ENCODE data around the gene ALPL.

ALPL gene

GRCh38 chr1:21605012-21605715, 95.9 kb downstream of the ALPL start:
- DNase-seq (ENCODE audit: low read depth): no peak
- TF ChIP-seq, protein P1, sequence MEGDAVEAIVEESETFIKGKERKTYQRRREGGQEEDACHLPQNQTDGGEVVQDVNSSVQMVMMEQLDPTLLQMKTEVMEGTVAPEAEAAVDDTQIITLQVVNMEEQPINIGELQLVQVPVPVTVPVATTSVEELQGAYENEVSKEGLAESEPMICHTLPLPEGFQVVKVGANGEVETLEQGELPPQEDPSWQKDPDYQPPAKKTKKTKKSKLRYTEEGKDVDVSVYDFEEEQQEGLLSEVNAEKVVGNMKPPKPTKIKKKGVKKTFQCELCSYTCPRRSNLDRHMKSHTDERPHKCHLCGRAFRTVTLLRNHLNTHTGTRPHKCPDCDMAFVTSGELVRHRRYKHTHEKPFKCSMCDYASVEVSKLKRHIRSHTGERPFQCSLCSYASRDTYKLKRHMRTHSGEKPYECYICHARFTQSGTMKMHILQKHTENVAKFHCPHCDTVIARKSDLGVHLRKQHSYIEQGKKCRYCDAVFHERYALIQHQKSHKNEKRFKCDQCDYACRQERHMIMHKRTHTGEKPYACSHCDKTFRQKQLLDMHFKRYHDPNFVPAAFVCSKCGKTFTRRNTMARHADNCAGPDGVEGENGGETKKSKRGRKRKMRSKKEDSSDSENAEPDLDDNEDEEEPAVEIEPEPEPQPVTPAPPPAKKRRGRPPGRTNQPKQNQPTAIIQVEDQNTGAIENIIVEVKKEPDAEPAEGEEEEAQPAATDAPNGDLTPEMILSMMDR (IDR thresholded peaks at IDR 0.05; ENCODE audit: control insufficient read depth, insufficient read depth, low read depth, low read length, missing control alignments): no peak
- H3K4me3 ChIP-seq (ENCODE audit: control insufficient read depth, low read depth, low read length): no peak overlapping the region

DNA sequence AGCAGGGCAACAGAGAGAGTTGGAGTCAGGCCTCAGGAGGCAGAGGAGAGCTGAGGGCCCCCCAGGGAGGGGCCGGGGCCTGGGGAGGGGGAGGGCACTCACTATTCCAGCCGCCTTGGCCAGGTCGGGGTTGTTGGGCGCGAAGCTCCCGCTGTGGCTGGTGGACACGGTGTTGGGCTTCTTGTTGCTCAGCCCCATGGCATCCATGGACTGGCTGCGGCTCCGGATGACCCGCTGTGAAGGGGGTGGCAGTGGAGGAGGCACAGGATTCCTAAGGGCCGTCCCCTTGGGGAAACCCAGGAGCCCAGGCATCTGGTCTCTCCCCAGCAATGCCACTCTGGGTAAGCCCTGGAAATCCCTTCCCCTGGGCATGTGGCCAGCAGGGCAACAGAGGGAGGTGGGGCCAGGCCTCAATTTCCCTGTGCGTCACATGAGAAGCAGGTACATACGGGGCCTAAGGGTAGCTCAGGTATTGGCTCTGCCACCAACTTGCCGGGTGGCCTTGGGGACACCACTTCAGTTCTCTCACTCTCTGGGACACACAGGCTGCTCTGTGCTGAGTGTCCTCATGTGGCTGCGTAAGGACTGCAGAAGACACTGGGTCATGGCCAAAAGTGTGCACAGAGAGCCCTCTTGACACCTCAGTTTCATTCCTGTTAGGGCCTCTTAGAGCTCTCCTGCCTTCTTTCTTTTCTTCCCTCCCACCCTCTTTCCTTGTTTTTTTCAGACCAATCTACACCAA, 96.9 kb downstream of the ALPL start:
- TF ChIP-seq, protein P1 (IDR thresholded peaks at IDR 0.05; ENCODE audit: control insufficient read depth, insufficient read depth, low read depth, low read length, missing control alignments): no peak
- no peak for DNase-seq (ENCODE audit: low read depth)
- H3K4me3 ChIP-seq (ENCODE audit: control insufficient read depth, low read depth, low read length): no peak overlapping the region

DNA sequence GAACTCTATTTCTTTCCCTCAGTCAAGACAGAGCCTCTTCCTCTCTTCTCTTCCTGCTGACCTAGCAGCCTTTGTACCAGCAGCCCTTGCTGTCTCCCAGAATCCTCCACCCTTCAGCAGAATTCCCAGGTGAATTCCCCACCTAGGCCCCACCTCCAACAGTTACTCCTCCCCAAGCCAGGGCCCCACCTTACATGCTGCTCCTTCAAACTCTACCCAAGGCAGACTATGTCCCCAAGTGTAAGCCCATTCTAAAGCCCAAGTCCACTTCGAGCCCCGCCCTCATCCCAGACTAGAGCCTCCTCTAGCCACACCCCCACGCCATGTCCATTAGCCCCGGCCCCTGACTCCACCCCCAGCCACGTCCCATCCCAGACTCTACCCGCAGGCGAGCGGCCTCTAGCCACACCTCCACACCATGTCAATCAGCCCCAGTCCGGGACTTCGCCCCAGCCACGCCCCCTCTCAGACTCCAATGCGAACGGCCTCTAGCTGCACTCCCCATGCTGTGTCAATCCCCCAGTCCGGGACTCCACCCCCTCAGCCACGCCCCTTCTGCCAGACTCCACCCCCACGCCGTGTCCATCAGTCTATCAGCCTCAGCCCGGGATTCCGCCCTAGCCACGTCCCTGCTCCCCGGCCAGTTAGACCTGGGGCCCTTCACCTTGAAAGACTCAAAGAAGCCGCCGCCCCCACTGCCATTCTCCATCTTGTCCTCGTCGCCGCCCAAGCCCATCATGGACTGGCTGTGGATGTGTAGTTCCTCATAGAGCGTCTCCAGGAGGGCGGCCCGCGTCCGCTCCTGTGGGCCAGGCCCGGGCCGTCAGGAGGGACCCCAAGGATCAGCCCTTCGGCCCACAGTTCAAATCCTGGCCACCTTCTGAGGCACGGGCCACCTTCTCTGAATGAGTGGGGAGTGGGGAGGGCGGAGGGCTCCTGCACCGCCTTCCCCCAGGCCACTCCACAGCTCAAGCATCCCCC, 98.6 kb downstream of the ALPL start:
- TF ChIP-seq, protein P1 (IDR thresholded peaks at IDR 0.05; ENCODE audit: control insufficient read depth, insufficient read depth, low read depth, low read length, missing control alignments): no peak
- no peak for DNase-seq (ENCODE audit: low read depth)
- no peak overlapping the region for H3K4me3 ChIP-seq (ENCODE audit: control insufficient read depth, low read depth, low read length)

GRCh38 chr1:21608798-21609197, 99.6 kb downstream of the ALPL start:
- TF ChIP-seq, protein P1 (IDR thresholded peaks at IDR 0.05; ENCODE audit: control insufficient read depth, insufficient read depth, low read depth, low read length, missing control alignments): no peak
- H3K4me3 ChIP-seq (ENCODE audit: control insufficient read depth, low read depth, low read length): no peak overlapping the region
- no peak for DNase-seq (ENCODE audit: low read depth)

GRCh38 chr1:21610027-21610426, 100.8 kb downstream of the ALPL start:
- TF ChIP-seq, protein P1 (IDR thresholded peaks at IDR 0.05; ENCODE audit: control insufficient read depth, insufficient read depth, low read depth, low read length, missing control alignments): no peak
- no peak for DNase-seq (ENCODE audit: low read depth)
- H3K4me3 ChIP-seq (ENCODE audit: control insufficient read depth, low read depth, low read length): no peak overlapping the region

All from AG09309 (cell line).